IMR-90 (cell line): Measurements from ENCODE around the gene GALNT13. TPM values are rescaled to one million over a fixed set of nuclear protein-coding genes. Genes with fewer than 3 reads are reported as not detected.

Source experiments
- ATAC-seq: fragments of 200-7000 bp; cut with Tn5 transposase; 2 replicates; pipeline ENCODE4 v1.9.1; 2020; ENCODE audit warnings: low read depth, mild to moderate bottlenecking, moderate library complexity
- BruUV-seq: library from RNA; stranded (reverse); fragments of 400-500 nt; replicated peaks from 2 replicates; lab custom pipeline; 2021; lab: Mats Ljungman, UMichigan
- CTCF ChIA-PET: fragments of 300-600 bp; formaldehyde crosslinking; extraction: SDS; loops from one replicate; lab custom pipeline; 2021; ENCODE audit warnings: antibody characterized with exemption; lab: Yijun Ruan, JAX
- POLR2A ChIA-PET: fragments of 300-600 bp; sonication (Branson Sonifier 250); formaldehyde crosslinking; loops from one replicate; lab custom pipeline; 2022; ENCODE audit warnings: antibody characterized with exemption; ENCODE audit not compliant: unreplicated experiment; lab: Charles Lee
- DNase-seq: peaks from one replicate; pipeline ENCODE4 v3.0.0; 2013
- H2AFZ ChIP-seq: replicated peaks from 2 replicates; pipeline ENCODE3; 2013; ENCODE audit warnings: low read length, mild to moderate bottlenecking; ENCODE audit not compliant: poor library complexity
- H2AK5ac ChIP-seq: 2 replicates; pipeline ENCODE4 v1.6.1; 2013; ENCODE audit warnings: low read depth, low read length, inconsistent platforms
- H2AK9ac ChIP-seq: replicated peaks from 2 replicates; pipeline ENCODE3; 2013; ENCODE audit warnings: mild to moderate bottlenecking, low read depth, low read length, moderate library complexity; ENCODE audit not compliant: poor library complexity
- H2BK120ac ChIP-seq: 2 replicates; pipeline ENCODE4 v1.6.1; 2013; ENCODE audit warnings: low read depth, low read length, inconsistent platforms
- H2BK15ac ChIP-seq: 3 replicates; pipeline ENCODE4 v1.6.1; 2013; ENCODE audit warnings: low read depth, low read length, inconsistent platforms
- H2BK20ac ChIP-seq: 2 replicates; pipeline ENCODE4 v1.6.1; 2013; ENCODE audit warnings: low read depth, mild to moderate bottlenecking, inconsistent platforms, low read length, moderate library complexity
- H2BK5ac ChIP-seq: 2 replicates; pipeline ENCODE4 v1.6.1; 2013; ENCODE audit warnings: mild to moderate bottlenecking, low read depth, low read length, inconsistent platforms; ENCODE audit not compliant: poor library complexity, severe bottlenecking
- H3K14ac ChIP-seq: replicated peaks from 2 replicates; pipeline ENCODE4 v1.6.1; 2013; ENCODE audit warnings: low read depth, low read length, inconsistent platforms
- H3K18ac ChIP-seq: 2 replicates; pipeline ENCODE4 v1.6.1; 2013; ENCODE audit warnings: low read depth, low read length, control low read depth
- H3K23ac ChIP-seq: 2 replicates; pipeline ENCODE4 v1.6.1; 2013; ENCODE audit warnings: low read depth, low read length, inconsistent platforms
- H3K27ac ChIP-seq: 2 replicates; pipeline ENCODE4 v1.5.1; 2013; ENCODE audit warnings: mild to moderate bottlenecking, control low read depth, low read length; ENCODE audit not compliant: insufficient read depth
- H3K27me3 ChIP-seq: 2 replicates; pipeline ENCODE4 v1.6.1; 2013; ENCODE audit warnings: low read length; ENCODE audit not compliant: control insufficient read depth, insufficient read depth
- H3K36me3 ChIP-seq: 2 replicates; pipeline ENCODE4 v1.6.1; 2013; ENCODE audit warnings: low read length, mixed read lengths; ENCODE audit not compliant: control insufficient read depth, insufficient read depth
- H3K4ac ChIP-seq: 2 replicates; pipeline ENCODE4 v1.6.1; 2013; ENCODE audit warnings: low read depth, low read length, inconsistent platforms
- H3K4me1 ChIP-seq: 2 replicates; pipeline ENCODE4 v1.6.1; 2013; ENCODE audit warnings: low read length, mixed read lengths; ENCODE audit not compliant: control insufficient read depth, insufficient read depth
- H3K4me2 ChIP-seq: 2 replicates; pipeline ENCODE4 v1.6.1; 2013; ENCODE audit warnings: low read depth, mild to moderate bottlenecking, control low read depth, low read length, moderate library complexity
- H3K4me3 ChIP-seq: 2 replicates; pipeline ENCODE4 v1.5.1; 2013; ENCODE audit warnings: low read depth, mild to moderate bottlenecking, control low read depth, low read length, moderate library complexity; ENCODE audit not compliant: insufficient read depth
- H3K56ac ChIP-seq: 2 replicates; pipeline ENCODE4 v1.6.1; 2013; ENCODE audit warnings: low read length, inconsistent platforms; ENCODE audit not compliant: insufficient read depth; ENCODE audit errors: extremely low read depth
- H3K79me1 ChIP-seq, 2 experiments: 2 replicates each; pipeline ENCODE4 v1.6.1; 2013; ENCODE audit warnings: low read length in 2 of 2, inconsistent platforms in 1 of 2, low read depth in 1 of 2
- H3K9ac ChIP-seq: 2 replicates; pipeline ENCODE4 v1.6.1; 2013; ENCODE audit warnings: low read depth, low read length, control low read depth
- H3K9me1 ChIP-seq: 2 replicates; pipeline ENCODE4 v1.6.1; 2013; ENCODE audit warnings: low read length, inconsistent platforms; ENCODE audit not compliant: insufficient read depth
- H3K9me3 ChIP-seq: 2 replicates; pipeline ENCODE4 v1.6.1; 2013; ENCODE audit warnings: low read length; ENCODE audit not compliant: control insufficient read depth, insufficient read depth
- H4K20me1 ChIP-seq: 2 replicates; pipeline ENCODE4 v1.6.1; 2013; ENCODE audit warnings: low read length, inconsistent platforms; ENCODE audit not compliant: insufficient read depth
- H4K5ac ChIP-seq: 2 replicates; pipeline ENCODE4 v1.6.1; 2013; ENCODE audit warnings: mild to moderate bottlenecking, low read depth, low read length, control low read depth
- H4K8ac ChIP-seq, 2 experiments: 2 replicates each; pipeline ENCODE4 v1.6.1; 2013; ENCODE audit warnings: low read depth in 2 of 2, low read length in 2 of 2, control low read depth in 1 of 2, inconsistent platforms in 1 of 2
- H4K91ac ChIP-seq: 2 replicates; pipeline ENCODE4 v1.6.1; 2013; ENCODE audit warnings: low read depth, low read length, inconsistent platforms; ENCODE audit not compliant: insufficient read depth
- FOS ChIP-seq: fragments of 150-350 bp; IDR thresholded peaks from 2 replicates; pipeline ENCODE4 v1.6.1; 2016; ENCODE audit warnings: low read depth, low read length
- MAZ ChIP-seq: IDR thresholded peaks from 2 replicates; pipeline ENCODE4 v1.6.1; 2012; ENCODE audit warnings: low read depth, mild to moderate bottlenecking, low read length, improper control_type of control experiment, moderate library complexity, borderline replicate concordance
- MXI1 ChIP-seq: IDR thresholded peaks from 2 replicates; pipeline ENCODE4 v1.6.1; 2012; ENCODE audit warnings: low read depth, mild to moderate bottlenecking, low read length, moderate library complexity, borderline replicate concordance
- NFE2L2 ChIP-seq: fragments of 150-350 bp; IDR thresholded peaks from 2 replicates; pipeline ENCODE4 v1.6.1; 2016; ENCODE audit warnings: low read depth, mild to moderate bottlenecking, low read length
- POLR2A ChIP-seq: IDR thresholded peaks from 2 replicates; pipeline ENCODE4 v1.6.1; 2012; ENCODE audit warnings: mild to moderate bottlenecking, low read depth, low read length
- RAD21 ChIP-seq: IDR thresholded peaks from 2 replicates; pipeline ENCODE4 v1.6.1; 2012; ENCODE audit warnings: low read length, improper control_type of control experiment
- RFX5 ChIP-seq: IDR thresholded peaks from 2 replicates; pipeline ENCODE4 v1.8.0; 2012; ENCODE audit warnings: low read depth, mild to moderate bottlenecking, low read length, moderate library complexity
- SMC3 ChIP-seq: fragments of 150-350 bp; IDR thresholded peaks from 2 replicates; pipeline ENCODE4 v1.6.1; 2016; ENCODE audit warnings: low read depth, mild to moderate bottlenecking, antibody characterized with exemption, low read length, moderate library complexity
- USF2 ChIP-seq: fragments of 150-350 bp; IDR thresholded peaks from 2 replicates; pipeline ENCODE4 v1.6.1; 2017; ENCODE audit warnings: mild to moderate bottlenecking, antibody characterized with exemption, low read length, low read depth
- WGBS, 2 experiments: methylation state at CpG; one replicate each; pipeline versions ENCODE4 v1.1.5 to v1.1.7; 2013; ENCODE audit warnings: missing lambda C conversion rate in 2 of 2; ENCODE audit not compliant: insufficient read length in 1 of 2; ENCODE audit errors: extremely low coverage in 2 of 2; 5-methylcytosine and 5-hydroxymethylcytosine counted together
- dilution Hi-C: fragments of 300-500 bp; cut with HindIII; formaldehyde crosslinking; loops from one replicate; pipeline ENCODE4 v1.14.3; 2018; ENCODE audit warnings: low sequenced_read_pairs; ENCODE audit not compliant: unreplicated experiment
- in situ Hi-C: fragments of 300-500 bp; cut with MboI; formaldehyde crosslinking; loops from 3 replicates; pipeline ENCODE4 v1.14.3; 2019; ENCODE audit warnings: low sequenced_read_pairs, inconsistent platforms, mixed read lengths
- intact Hi-C: fragments of 100-400 bp; cut with micrococcal nuclease; formaldehyde crosslinking; loops from 2 replicates; pipeline ENCODE4 v1.10.0; 2022
- polyA plus RNA-seq, 3 experiments: library from polyadenylated mRNA; depleted of rRNA; stranded (reverse); fragments of >200 nt; gene quantifications; 2 replicates each; pipeline ENCODE4 v1.2.3, GENCODE V29; 2012; ENCODE audit warnings: low replicate concordance in 1 of 3
- total RNA-seq: library from RNA; depleted of rRNA; stranded (reverse); fragments of >200 nt; gene quantifications from 2 replicates; pipeline ENCODE4 v1.2.3, GENCODE V29; 2012

GALNT13 gene
- total and polyA plus RNA-seq, 2 of the 4 experiments (the other 2 are of a cell fraction): 0.03 TPM; not detected in 1

GRCh38 chr2:154307007-154307406, 435.3 kb downstream of the GALNT13 start:
- H3K14ac ChIP-seq: no peak overlapping the region
- no peak overlapping the region for H2AFZ ChIP-seq
- TF ChIP-seq USF2 (no peak), MAZ (no peak), RFX5 (no peak), RAD21 (no peak), SMC3 (no peak), MXI1 (no peak), POLR2A (no peak), NFE2L2 (no peak), FOS (no peak)
- no peak overlapping the region for H3K27ac ChIP-seq
- H3K4me1 ChIP-seq: no peaks in the 10 kb centered on the region
- no peak overlapping the region for H4K8ac ChIP-seq
- H3K4me3 ChIP-seq: no peak overlapping the region
- DNase-seq (no peak), ATAC-seq (no peak)
- dilution Hi-C loops: no loop called here
- intact Hi-C loops: no loop called here
- H4K91ac ChIP-seq: no peak overlapping the region
- H3K4me2 ChIP-seq: no peak overlapping the region
- H3K23ac ChIP-seq: no peak overlapping the region
- H2AK9ac ChIP-seq: no peak overlapping the region
- H4K20me1 ChIP-seq: no peaks in the 10 kb centered on the region
- H2BK5ac ChIP-seq: no peak overlapping the region
- H3K9ac ChIP-seq: no peak overlapping the region
- no peaks in the 10 kb centered on the region for H3K79me1 ChIP-seq
- CTCF ChIA-PET: no interaction called here
- H3K4ac ChIP-seq: no peak overlapping the region
- no peak overlapping the region for H3K56ac ChIP-seq
- WGBS, 2 experiments: no CpG with 5 or more reads among the region's 1 CpG
- H3K36me3 ChIP-seq: no peaks in the 10 kb centered on the region
- H3K9me1 ChIP-seq: no peaks in the 10 kb centered on the region
- H2BK120ac ChIP-seq: no peak overlapping the region
- in situ Hi-C loops: no loop called here
- H2BK15ac ChIP-seq: no peak overlapping the region
- no peak overlapping the region for H2AK5ac ChIP-seq
- BruUV-seq: no TSS peak
- no peaks in the 10 kb centered on the region; the same call in 1 of the 2 replicates for H3K9me3 ChIP-seq
- POLR2A ChIA-PET: no interaction called here
- H3K27me3 ChIP-seq: no peaks in the 10 kb centered on the region
- H4K5ac ChIP-seq: no peak overlapping the region
- H3K18ac ChIP-seq: no peak overlapping the region
- H2BK20ac ChIP-seq: no peak overlapping the region
